B cell (primary cell): ENCODE measurements around the gene SEC14L6. TPM values are rescaled to one million over a fixed set of nuclear protein-coding genes. Genes with fewer than 3 reads are reported as not detected.

Experiments
- ATAC-seq: fragments of 200-7000 bp; cut with Tn5 transposase; one replicate; pipeline ENCODE4 v1.10.0; 2021; ENCODE audit warnings: low read depth, mild to moderate bottlenecking, moderate number of reproducible peaks, moderate library complexity
- CTCF ChIA-PET: fragments of 350-600 bp; sonication (Branson Sonifier 250); formaldehyde crosslinking; loops from one replicate; lab custom pipeline; 2021; ENCODE audit warnings: antibody characterized with exemption, inconsistent platforms; lab: Charles Lee
- POLR2A ChIA-PET: fragments of 350-600 bp; sonication (Branson Sonifier 250); formaldehyde crosslinking; loops from one replicate; lab custom pipeline; 2021; ENCODE audit warnings: antibody characterized with exemption; lab: Charles Lee
- DNase-seq: peaks from one replicate; pipeline ENCODE4 v3.0.0; 2013
- H2AFZ ChIP-seq: 2 replicates; pipeline ENCODE4 v1.6.1; 2012; ENCODE audit warnings: mild to moderate bottlenecking, low read depth, low read length; ENCODE audit not compliant: insufficient read depth, poor library complexity, severe bottlenecking
- H3K27ac ChIP-seq, 2 donors: 1 replicate in 1 of 2; 2 replicates in 1 of 2; pipeline ENCODE4 v1.5.1; 2012 to 2013; ENCODE audit warnings: low read length in 2 of 2, mild to moderate bottlenecking in 2 of 2, moderate library complexity in 1 of 2
- H3K27me3 ChIP-seq, 4 experiments: fragments of 200-600 bp in 1 of 4; sonication (generic) in 1 of 4; replicated peaks in 1 of 4; 1 replicate in 2 of 4; 2 replicates in 2 of 4; pipeline versions ENCODE4 v1.6.1 to v1.7.0; 2013 to 2016; ENCODE audit warnings: low read length in 3 of 4, mild to moderate bottlenecking in 2 of 4, mixed read lengths in 1 of 4, moderate library complexity in 1 of 4; ENCODE audit not compliant: insufficient read depth in 4 of 4, control insufficient read depth in 3 of 4; ENCODE audit errors: control extremely low read depth in 1 of 4
- H3K36me3 ChIP-seq, 2 experiments: replicated peaks in 1 of 2; 1 replicate in 1 of 2; 2 replicates in 1 of 2; pipeline versions ENCODE4 v1.6.1 to v1.7.1; 2013; ENCODE audit warnings: low read length in 1 of 2; ENCODE audit not compliant: insufficient read depth in 2 of 2, control insufficient read depth in 1 of 2; ENCODE audit errors: control extremely low read depth in 1 of 2, extremely low read depth in 1 of 2
- H3K4me1 ChIP-seq, 2 donors: fragments of 200-600 bp in 1 of 2; sonication (generic) in 1 of 2; 1 replicate in 1 of 2; 2 replicates in 1 of 2; pipeline versions ENCODE4 v1.5.1 to v1.6.1; 2013 to 2017; ENCODE audit warnings: low read length in 2 of 2; ENCODE audit not compliant: control insufficient read depth in 2 of 2, insufficient read depth in 2 of 2
- H3K4me2 ChIP-seq: replicated peaks from 2 replicates; pipeline ENCODE3; 2012; ENCODE audit warnings: mild to moderate bottlenecking, low read depth, low read length; ENCODE audit not compliant: poor library complexity, severe bottlenecking
- H3K4me3 ChIP-seq, 5 experiments: fragments of 200-600 bp in 1 of 5; sonication (generic) in 1 of 5; 1 replicate in 3 of 5; 2 replicates in 2 of 5; pipeline versions ENCODE4 v1.5.1 to v1.7.0; 2011 to 2016; ENCODE audit warnings: low read length in 4 of 5, mild to moderate bottlenecking in 4 of 5, low read depth in 2 of 5, control low read depth in 1 of 5, moderate library complexity in 1 of 5; ENCODE audit not compliant: insufficient read depth in 1 of 5; ENCODE audit errors: control extremely low read depth in 1 of 5, extremely low read depth in 1 of 5
- H3K79me2 ChIP-seq: fragments of 200-600 bp; sonication (generic); one replicate; pipeline ENCODE4 v1.6.0; 2016; ENCODE audit warnings: low read length; ENCODE audit not compliant: control insufficient read depth, insufficient read depth
- H3K9ac ChIP-seq: fragments of 200-600 bp; sonication (generic); 2 replicates; pipeline ENCODE4 v1.6.1; 2017; ENCODE audit warnings: mild to moderate bottlenecking, low read length, moderate library complexity
- H3K9me3 ChIP-seq, 3 donors: one replicate each; pipeline versions ENCODE4 v1.6.1 to v1.7.1; 2013; ENCODE audit warnings: low read length in 2 of 3; ENCODE audit not compliant: control insufficient read depth in 2 of 3, insufficient read depth in 1 of 3; ENCODE audit errors: control extremely low read depth in 1 of 3
- H4K20me1 ChIP-seq: 2 replicates; pipeline ENCODE4 v1.6.0; 2012; ENCODE audit warnings: mild to moderate bottlenecking, low read length; ENCODE audit not compliant: insufficient read depth, control insufficient read depth, poor library complexity, severe bottlenecking
- H3K27ac Mint-ChIP-seq: one replicate; pipeline ENCODE4 v1.8.0; 2021; ENCODE audit warnings: mixed read lengths
- H3K27me3 Mint-ChIP-seq: one replicate; pipeline ENCODE4 v1.8.0; 2021; ENCODE audit warnings: mixed read lengths
- H3K4me1 Mint-ChIP-seq: one replicate; pipeline ENCODE4 v1.8.0; 2021; ENCODE audit warnings: mixed read lengths
- H3K4me3 Mint-ChIP-seq: one replicate; pipeline ENCODE4 v1.8.0; 2021; ENCODE audit warnings: mixed read lengths
- H3K9me3 Mint-ChIP-seq: one replicate; pipeline ENCODE4 v1.8.0; 2022; ENCODE audit warnings: mixed read lengths; ENCODE audit not compliant: insufficient read depth
- EZH2 ChIP-seq: IDR thresholded peaks from 2 replicates; pipeline ENCODE4 v1.6.1; 2012; ENCODE audit warnings: borderline replicate concordance, low read depth, mild to moderate bottlenecking, moderate library complexity, low read length; ENCODE audit not compliant: insufficient read depth, poor library complexity, severe bottlenecking
- WGBS: methylation state at CpG from one replicate; pipeline ENCODE4 v1.1.5; 2013; ENCODE audit warnings: missing lambda C conversion rate; ENCODE audit not compliant: insufficient coverage; 5-methylcytosine and 5-hydroxymethylcytosine counted together
- intact Hi-C: fragments of 100-400 bp; cut with micrococcal nuclease; formaldehyde crosslinking; loops from one replicate; pipeline ENCODE4 v1.10.0; 2022
- polyA plus RNA-seq: library from polyadenylated mRNA; depleted of rRNA; stranded (reverse); fragments of >200 nt; gene quantifications from 2 replicates; pipeline ENCODE4 v1.2.3, GENCODE V29; 2012
- total RNA-seq, 2 donors: library from RNA; stranded (reverse); fragments of 120-200 nt in 1 of 2; gene quantifications; 1 replicate in 1 of 2; 2 replicates in 1 of 2; pipeline versions ENCODE4 v1.2.3 to v1.2.4, GENCODE V29; 2013 to 2022
- TF ChIP-seq, protein P1 (sequence below): fragments of 200-600 bp; IDR thresholded peaks from one replicate; pipeline ENCODE4 v1.8.0; 2022; ENCODE audit warnings: antibody characterized with exemption, mild to moderate bottlenecking

SEC14L6 gene
- total and polyA plus RNA-seq, 2 donors (not counting 1 experiment from before 2014, with no cell fraction given), result not detected

- H4K20me1 ChIP-seq, result no peaks in the 10 kb centered on the region
- Mint-ChIP-seq H3K27me3 (peaks cover 30% of the 10 kb centered on the region), H3K4me1 (no peaks in the 10 kb centered on the region), H3K9me3 (no peaks in the 10 kb centered on the region), H3K27ac (no peak overlapping the region), H3K4me3 (no peak overlapping the region)
- POLR2A ChIA-PET, result no interaction called here
- intact Hi-C loops, result no loop called here
- TF ChIP-seq, protein P1, sequence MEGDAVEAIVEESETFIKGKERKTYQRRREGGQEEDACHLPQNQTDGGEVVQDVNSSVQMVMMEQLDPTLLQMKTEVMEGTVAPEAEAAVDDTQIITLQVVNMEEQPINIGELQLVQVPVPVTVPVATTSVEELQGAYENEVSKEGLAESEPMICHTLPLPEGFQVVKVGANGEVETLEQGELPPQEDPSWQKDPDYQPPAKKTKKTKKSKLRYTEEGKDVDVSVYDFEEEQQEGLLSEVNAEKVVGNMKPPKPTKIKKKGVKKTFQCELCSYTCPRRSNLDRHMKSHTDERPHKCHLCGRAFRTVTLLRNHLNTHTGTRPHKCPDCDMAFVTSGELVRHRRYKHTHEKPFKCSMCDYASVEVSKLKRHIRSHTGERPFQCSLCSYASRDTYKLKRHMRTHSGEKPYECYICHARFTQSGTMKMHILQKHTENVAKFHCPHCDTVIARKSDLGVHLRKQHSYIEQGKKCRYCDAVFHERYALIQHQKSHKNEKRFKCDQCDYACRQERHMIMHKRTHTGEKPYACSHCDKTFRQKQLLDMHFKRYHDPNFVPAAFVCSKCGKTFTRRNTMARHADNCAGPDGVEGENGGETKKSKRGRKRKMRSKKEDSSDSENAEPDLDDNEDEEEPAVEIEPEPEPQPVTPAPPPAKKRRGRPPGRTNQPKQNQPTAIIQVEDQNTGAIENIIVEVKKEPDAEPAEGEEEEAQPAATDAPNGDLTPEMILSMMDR, result no peak
- no peak for TF ChIP-seq EZH2
- no peak overlapping the region for H3K9ac ChIP-seq
- WGBS, result 90% methylated on average over 5 of the region's 8 CpGs
- no peak overlapping the region for H3K27ac ChIP-seq
- H3K79me2 ChIP-seq, result no peaks in the 10 kb centered on the region
- H3K4me2 ChIP-seq, result no peak overlapping the region
- H3K36me3 ChIP-seq, result no peaks in the 10 kb centered on the region
- H2AFZ ChIP-seq, result no peak overlapping the region
- CTCF ChIA-PET, result interaction anchor here (0.5 kb wide), 1 partner anchor 15 kb away, joined by 3 read pairs; no protein-coding TSS in a partner anchor
- ATAC-seq, result no peak
- H3K4me1 ChIP-seq, result no peaks in the 10 kb centered on the region
- DNase-seq, result no peak
- no peak overlapping the region for H3K4me3 ChIP-seq
- peaks cover 0 to 5% (median 0%) of the 10 kb centered on the region in 3 donors for H3K9me3 ChIP-seq
- no peaks in the 10 kb centered on the region for H3K27me3 ChIP-seq
These were observed 22.7 kb downstream of the SEC14L6 start for GRCh38 chr22:30523646-30524489.
